ENCODE measurements around the gene SOX6.
"Not testable (repeated sequence)": the region's sequence is repeated elsewhere in the genome, so short reads cannot be mapped to it uniquely, and the experiment has no call there.

SOX6 gene

DNA sequence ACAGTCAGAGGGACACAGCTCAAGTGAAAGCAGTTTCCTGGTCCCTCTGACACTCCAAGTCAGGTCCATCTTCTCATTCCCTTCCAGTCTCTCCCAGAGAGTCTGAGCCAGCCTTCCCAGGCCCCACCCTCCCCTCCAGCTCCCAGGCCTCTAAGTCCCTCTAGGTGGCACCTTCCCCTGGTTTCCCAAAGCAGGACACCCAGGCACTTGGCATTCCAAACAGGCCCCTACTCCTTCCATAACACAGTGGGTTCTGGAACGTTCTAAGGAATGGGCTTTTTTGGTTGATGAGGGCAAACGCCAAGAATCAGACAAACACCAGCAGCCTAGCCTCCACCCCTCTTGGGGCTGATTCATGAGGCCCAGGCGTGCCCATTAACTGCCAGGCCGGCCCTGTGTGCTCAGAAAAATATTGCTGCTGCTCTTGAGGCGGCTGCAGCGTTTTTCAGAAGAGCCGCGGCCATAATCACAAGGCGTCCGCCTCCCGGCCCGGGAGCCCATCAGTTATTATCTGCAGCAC, 418.7 kb downstream of the SOX6 start:
- DNase-seq (ENCODE audit: low read depth in 2 of 3, low spot score in 2 of 3) = no peak

DNA sequence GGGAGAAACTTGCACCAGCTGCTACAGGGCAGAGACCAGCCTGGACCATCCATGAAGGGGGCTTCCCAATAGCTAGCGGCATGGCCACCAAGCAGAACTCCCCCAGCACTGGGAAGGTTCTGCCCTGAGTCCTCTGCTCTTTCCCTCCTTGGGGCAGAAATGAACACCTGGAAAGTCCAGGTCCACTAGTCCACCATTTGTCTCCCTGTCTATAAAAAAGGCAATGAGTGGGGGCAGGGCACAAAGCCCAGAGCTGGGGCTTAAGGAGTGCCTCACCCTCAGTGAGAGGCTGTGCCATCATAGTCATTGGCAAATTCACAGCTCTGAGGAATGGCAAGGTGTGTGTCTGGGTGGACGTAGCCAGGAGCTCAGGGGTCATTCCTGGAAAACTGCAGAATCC, 420.3 kb downstream of the SOX6 start:
- no peak for DNase-seq (ENCODE audit: low read depth in 2 of 3, low spot score in 2 of 3)

DNA sequence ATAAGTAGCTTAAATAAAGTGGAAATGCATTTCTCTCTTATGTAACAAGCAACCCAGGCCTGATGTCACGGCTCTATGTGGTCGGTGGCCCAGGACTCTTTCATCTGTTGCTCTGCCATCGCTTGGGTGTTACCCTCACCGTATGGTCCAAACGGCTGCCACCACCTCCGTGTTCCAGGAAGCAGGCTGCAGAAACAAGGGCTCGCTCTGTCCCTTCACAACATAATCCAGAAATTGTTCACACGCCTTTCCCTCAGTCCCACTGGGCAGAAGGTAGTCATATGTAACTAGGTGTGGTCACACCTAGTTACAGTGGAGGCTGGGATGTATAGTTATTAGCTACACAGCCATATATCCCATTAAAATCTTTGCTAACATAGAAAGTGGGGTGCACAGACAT, 421.0 kb downstream of the SOX6 start:
- DNase-seq (ENCODE audit: low read depth in 2 of 3, low spot score in 2 of 3) = no peak

DNA sequence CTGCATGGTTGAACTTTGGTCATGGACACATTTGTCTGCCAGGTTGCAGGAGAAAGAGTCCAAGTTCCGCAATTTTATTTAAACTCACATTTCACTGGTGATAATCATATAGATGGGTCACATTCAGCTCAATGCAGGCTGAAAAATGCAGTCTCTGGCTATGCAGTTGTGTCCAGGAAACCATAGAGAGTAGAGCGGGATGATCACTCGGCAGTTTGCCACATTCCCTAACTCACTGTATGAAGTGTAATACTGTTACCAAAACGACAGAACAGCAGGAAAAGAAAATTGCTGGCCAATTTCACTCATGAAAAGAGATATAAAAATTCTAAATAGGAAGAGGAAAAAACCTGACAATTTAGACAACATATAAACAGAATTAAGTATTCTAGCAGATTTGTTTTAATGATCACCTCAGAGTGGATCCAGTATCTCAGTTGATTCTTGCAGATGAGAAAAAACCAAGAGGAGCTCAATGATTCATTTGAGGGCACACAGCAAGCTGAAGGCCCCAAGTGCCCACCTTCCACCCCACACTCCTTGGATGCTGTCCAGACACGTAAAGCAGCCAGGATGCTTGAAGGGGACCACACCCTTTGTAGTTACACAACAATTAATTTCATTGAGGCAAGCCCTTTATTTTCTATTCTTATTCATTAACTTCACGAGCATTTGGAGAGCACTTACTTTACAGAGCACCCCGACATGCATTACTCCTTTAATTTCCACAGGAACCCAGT, 422.3 kb downstream of the SOX6 start:
- no peak for DNase-seq (ENCODE audit: low read depth in 2 of 3, low spot score in 2 of 3)

DNA sequence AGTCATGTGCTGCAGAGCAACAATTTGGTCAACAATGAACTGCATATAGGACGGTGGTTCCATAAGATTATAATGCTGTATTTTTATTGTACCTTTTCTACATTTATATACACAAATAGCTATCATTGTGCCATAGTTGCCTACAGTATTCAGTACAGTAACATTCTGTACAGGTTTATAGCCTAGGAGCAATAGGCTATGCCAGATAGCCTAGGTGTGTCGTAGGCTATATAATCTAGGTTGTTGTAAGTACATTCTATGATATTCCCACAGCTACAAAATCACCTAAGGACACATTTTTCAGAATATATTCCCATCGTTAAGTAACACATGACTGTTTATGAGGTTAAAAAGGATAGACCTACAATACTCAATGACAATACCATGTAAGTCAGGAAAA, 423.9 kb downstream of the SOX6 start:
- DNase-seq (ENCODE audit: low read depth in 2 of 3, low spot score in 2 of 3) = no peak

DNA sequence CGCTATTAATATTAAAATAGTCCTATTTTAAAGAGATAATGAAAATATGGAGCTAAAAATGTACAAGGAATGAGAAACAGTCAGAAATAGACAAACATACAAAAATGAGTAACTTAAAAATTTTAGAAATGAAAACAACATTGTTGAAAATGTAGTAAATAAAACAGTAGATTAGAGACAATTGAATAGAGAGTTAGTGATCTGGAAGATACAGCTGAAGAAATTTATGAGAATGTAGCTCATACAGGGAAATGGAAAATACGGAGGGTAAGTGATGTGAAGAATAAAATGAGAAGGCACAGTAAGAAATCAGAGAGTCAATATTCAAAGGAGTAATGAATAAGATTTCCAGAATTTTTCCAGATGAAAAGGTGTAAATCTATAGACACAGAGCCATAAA, 424.8 kb downstream of the SOX6 start:
- no peak for DNase-seq (ENCODE audit: low read depth in 2 of 3, low spot score in 2 of 3)

DNA sequence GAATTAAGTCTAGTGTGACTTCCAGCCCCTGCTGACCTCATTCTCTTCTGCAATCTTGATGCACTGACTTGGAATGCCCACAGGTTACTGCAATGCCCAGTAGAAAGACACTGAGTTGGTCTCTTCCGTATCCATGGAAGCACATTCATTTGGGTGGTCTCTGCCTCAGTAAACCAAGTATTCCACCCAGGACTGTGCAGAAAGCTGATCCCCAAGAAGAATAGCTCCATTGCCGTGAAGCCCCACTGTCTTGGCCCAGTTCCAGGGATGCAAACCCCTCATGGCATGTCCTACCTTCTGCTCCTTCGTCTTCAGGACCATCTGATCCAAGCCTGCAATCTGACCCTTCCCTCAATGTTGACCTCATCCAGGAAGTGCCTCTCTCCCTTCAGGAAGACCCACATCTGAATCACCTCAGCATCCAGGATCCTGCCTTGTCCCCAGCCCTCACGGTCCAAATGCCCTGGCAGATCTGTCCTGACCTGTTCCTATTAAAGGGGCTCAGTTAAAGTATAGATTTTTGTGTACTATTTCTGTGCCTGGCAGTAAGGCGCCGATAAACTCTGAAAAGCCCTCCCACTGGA, 425.8 kb downstream of the SOX6 start:
- DNase-seq (ENCODE audit: low read depth in 2 of 3, low spot score in 2 of 3) = no peak

DNA sequence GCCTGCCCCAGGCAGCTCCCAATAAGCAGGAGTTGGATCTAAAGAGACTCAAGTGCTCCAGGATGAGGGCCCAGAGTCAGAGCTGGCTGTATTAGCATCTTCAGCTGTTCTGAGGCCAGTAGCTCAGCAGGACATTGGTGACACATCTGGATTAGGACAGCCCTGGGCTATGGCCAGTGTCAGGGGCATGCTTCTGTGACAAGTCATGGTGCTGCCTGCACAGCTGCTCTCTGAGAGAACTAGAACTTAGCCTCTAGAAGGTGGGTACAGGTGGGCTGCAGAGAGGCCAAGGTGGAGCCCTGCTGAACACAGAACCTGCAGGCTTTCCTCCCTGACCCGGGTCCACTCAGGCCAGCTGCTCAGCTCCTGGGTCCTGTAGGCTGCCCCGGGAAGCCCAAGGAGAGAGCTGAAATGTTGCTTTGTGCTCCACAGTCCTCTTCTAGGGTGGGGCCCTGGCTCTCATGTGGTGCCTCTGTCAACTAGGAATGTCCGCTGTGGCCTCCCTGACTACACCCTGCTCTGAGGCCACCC, 426.9 kb downstream of the SOX6 start:
- no peak for DNase-seq (ENCODE audit: low read depth in 2 of 3, low spot score in 2 of 3)

DNA sequence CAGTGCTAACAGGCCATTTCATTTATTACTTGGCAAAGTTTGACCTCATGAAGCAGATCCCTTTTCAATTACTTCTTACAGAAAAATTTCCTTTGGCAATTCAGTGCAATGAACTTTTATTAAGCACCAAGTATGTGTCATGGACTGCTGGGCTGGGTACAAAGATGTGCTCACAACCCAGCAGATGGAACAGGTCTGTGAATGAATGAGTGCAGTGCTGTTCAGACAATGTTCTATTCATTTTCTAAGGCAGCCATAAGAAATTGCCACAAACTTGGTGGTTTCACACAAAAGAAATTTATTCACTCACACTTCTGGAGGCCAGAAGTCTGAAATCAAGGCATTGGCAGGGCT, 428.5 kb downstream of the SOX6 start:
- DNase-seq (ENCODE audit: low read depth in 2 of 3, low spot score in 2 of 3) = no peak

DNA sequence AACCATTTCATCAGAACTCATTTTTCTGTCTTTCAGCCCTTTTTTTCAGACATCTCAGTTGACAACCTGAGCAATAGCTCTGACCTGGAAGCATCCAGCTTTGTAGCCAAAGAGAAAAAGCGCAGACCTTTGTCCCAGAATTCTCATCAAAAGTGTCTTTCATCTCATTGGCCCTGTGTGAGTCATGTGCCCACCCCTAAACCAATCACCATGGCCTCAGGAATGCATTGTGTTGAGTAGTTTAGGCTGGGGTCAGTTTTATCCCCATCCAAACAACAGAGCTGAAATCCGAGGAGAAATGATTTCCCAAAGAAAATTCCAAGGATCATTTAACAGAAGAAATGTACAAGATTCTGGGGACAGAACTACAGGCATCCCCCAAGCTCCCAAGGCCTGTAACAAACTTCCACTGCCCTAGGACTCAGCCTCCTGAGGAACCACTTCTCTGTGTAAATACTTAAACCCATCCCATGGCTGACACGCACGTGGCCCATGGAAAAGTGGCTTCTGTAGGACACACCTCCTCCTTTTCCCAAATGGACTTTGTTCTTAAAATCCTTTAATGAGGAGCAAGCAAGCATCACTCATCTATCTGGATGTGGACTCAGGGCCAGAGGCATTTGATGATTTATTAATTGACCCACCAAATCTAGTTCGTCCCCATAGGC, 429.0 kb downstream of the SOX6 start:
- no peak for DNase-seq (ENCODE audit: low read depth in 2 of 3, low spot score in 2 of 3)

DNA sequence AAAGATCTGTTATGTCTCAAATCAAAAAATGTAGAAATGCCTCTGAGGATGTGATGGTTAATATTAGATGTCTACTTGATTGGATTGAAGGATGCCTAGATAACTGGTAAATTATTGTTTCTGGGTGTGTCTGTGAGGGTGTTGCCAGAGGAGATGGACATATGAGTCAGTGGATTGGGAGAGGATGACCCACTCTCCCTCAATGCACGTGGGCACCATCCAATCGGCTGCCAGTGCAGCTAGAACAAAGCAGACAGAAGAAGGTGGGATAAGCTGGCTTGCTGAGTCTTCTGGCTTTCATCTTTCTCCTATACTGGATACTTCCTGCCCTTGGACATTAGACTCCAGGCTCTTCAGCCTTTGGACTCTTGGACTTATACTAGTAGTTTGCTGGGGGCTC, 430.3 kb downstream of the SOX6 start:
- no peak for DNase-seq (ENCODE audit: low read depth in 2 of 3, low spot score in 2 of 3)

DNA sequence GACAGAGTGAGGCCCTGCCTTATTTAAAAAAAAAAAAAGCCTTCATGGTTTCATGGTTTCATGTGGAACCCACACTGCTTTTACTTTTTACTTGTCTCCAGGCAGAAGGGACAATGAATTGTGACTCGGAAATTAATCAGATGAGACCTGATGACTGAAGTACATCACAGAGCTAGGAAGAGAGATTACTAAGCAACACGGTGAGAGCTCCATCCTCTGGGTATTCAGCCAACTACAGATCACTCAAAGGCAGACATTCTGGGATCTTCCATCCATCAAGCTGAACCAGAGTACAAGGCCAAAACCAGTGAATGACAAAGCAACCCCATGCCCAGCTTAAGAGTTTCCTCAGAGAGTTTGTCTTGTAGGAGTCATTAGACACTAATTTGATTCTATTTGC, 433.2 kb downstream of the SOX6 start:
- no peak for DNase-seq (ENCODE audit: low read depth in 2 of 3, low spot score in 2 of 3)

DNA sequence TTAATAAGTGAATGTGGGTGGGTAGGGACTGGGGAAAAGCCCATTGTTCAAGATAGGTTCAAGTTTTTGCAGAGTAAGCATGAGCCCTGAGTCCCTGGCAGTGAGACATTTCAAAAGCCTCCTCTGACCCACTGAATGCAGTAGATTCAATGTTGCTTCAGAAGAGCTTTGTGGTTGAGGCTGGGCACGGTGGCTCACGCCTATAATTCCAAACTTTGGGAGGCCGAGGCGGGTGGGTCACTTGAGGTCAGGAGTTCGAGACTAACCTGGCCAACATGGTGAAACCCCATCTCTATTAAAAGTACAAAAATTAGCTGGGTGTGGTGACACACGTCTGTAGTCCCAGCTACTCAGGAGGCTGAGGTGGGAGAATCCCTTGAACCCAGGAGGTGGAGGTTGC, 433.6 kb downstream of the SOX6 start:
- not testable (repeated sequence) for DNase-seq (ENCODE audit: low read depth in 2 of 3, low spot score in 2 of 3)

DNA sequence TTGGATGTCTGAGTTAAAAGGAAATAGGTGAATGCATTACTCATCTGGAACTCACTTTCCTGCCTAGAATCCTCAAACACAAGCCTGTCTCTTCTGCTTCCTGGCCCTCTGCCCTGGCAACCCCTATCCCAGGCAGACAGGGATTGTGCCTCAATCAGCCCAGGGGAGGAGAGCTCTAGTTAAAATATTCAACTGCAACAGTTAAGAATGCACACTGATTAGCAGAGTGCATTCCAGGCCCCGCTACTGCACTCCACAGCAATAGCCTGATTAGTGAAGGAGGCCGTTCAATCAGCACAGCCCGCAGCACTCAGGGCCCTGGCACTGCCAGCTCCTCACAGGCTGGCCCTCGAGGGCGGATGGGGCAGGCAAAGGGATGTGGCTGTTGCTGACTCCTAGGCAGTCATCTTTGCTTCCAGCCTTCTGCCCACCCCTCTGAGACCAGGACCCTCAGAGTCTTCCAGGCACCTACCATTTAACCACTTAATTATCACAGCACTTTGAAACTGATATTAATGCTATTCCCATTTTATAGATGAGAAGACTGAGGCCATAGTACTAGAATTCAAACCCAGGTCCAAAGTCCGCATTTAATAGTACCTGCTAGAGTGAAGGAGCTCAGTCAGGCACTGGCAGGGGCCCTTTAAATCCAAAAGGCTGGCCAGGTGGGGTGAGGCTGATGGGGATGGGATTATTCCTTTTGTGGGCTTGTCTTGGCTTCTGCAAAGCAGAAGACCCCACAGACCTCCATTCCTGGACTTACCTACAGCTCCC, 435.3 kb downstream of the SOX6 start:
- DNase-seq (ENCODE audit: low read depth in 2 of 3, low spot score in 2 of 3) = no peak

DNA sequence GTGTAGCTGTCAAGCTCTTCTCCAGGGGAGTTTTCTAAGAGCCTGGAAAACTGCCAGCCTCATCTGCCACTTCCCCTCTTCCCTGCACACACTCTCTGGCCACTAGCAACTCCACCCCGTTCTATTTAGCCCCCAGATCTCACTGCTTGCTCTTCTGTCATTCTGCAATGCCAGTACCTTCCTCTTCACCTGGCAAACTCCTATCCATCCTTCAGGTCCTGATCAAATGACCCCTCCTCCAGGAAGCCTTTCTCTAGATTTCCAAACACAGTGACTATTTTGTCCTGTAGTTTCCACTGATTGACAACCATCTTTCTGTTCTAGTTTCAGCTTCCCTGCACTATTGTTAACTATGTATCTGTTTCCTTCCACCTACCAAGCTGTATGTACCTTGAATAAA, 437.7 kb downstream of the SOX6 start:
- DNase-seq (ENCODE audit: low read depth in 2 of 3, low spot score in 2 of 3) = no peak

DNA sequence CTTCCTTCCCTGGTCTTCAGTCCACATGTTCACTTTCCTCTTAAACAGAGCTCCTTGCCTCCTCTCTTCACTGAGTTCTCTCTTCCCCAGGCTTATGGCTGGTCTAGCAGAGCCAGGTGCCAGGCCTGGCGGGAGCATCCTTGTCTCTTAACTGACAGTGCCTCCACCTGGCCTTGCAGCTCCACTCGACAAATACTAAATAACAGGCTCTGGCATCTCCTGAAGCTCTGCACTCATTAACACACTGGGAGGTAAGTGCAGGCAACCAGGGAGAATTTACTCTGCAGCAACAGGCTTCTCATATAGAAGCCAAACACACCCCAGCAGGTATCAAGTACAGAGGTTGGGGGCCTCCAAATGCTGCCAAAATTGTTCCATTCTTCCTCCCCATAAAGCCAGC, 438.1 kb downstream of the SOX6 start:
- no peak for DNase-seq (ENCODE audit: low read depth in 2 of 3, low spot score in 2 of 3)

Data from activated CD8-positive, alpha-beta memory T cell treated with anti-CD3 and anti-CD28 coated beads for 48 hours (primary cell).